NCI-H1436 (cell line): ENCODE data around the gene GSTM4.

ENCODE experiments used
- DNase-seq: peaks from one replicate; lab custom pipeline; 2025; lab: John Stamatoyannopoulos, UW

Gene GSTM4

GRCh38 chr1:109655615-109656519 lies at the start of gene GSTM4:
GSTM4 (plus strand) TSS chr1:109656099; CDS start chr1:109656390, 291 bp downstream.
- DNase-seq: peak; percentile 73

- DNase-seq: no peak
Measured at GRCh38 chr1:109609881-109610280, 46.0 kb upstream of the GSTM4 start.

GRCh38 chr1:109610609-109611307 lies 45.1 kb upstream of the GSTM4 start:
- DNase-seq: no peak

DNA sequence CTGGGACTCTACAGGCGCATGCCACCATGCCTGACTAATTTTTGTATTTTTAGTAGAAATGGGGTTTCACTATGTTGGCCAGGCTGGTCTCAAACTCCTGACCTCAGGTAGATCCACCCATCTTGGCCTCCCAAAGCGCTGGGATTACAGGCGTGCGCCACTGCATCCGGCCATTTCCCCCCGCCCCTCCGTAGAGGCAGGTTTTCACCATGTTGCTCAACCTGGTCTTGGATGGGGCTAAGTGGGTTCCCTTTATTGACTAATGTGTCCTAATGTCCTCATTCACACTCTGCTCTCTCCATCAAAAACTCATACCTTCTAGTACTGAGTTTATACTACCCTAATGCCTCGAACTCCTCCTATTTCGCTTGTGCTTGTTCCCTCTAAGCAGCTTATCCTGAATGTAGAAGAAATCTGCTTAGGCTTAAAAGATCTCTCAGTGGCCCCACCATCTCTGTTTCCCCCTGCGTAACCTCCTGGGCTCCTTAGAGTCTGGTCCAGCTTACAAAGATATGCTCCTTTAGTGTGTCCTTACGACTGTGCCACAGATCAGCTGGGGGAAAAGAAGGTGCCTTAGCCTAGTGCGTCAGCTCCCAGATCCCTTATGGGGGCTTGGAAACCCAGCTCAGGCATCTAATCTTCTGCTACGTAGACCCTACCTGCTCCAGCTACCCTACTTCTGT lies 44.5 kb upstream of the GSTM4 start:
- no peak for DNase-seq

- DNase-seq: no peak
Measured at GRCh38 chr1:109613361-109614147, 42.3 kb upstream of the GSTM4 start.

DNA sequence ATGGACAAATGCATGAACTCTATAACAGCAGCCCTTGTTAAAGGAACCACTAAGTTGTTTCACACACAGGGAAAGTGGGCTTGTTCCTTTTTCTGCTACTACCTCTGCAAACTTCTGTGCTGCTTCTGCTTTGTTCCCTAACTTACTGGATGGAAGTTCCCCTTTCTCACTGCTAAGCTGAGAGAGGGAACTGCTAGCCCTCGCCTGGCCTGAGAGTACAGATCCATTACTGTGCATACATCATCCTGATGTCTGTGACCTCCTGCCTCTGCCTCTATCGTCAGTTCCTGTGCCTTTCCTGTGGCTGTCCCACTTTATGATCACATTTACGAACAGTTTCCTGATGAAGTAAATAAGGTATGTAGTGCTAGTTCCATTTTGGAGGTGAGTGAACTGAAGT lies 40.0 kb upstream of the GSTM4 start:
- DNase-seq: no peak

DNA sequence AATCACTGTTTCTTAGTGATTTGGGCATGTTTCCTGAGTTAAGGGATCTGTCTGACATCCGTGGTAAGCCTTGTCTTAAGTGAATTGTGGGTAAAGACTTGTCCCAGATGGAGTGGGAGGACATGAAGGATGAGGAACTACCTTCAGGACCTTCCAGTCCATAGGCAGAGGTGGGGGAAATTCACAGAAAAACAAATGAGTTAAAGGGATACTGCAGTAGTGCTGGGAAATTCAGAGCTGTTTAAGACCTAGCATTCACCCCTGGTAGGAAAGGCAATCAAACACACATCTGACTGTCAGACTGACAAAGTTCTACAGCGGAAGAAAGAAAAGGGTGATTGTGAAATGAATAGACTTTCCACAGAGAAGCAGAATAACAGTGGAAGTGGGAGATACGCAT lies 39.5 kb upstream of the GSTM4 start:
- no peak for DNase-seq

GRCh38 chr1:109617291-109617801 lies 38.6 kb upstream of the GSTM4 start:
- no peak for DNase-seq

- DNase-seq: no peak
Measured at GRCh38 chr1:109618661-109619575, 37.0 kb upstream of the GSTM4 start.

DNA sequence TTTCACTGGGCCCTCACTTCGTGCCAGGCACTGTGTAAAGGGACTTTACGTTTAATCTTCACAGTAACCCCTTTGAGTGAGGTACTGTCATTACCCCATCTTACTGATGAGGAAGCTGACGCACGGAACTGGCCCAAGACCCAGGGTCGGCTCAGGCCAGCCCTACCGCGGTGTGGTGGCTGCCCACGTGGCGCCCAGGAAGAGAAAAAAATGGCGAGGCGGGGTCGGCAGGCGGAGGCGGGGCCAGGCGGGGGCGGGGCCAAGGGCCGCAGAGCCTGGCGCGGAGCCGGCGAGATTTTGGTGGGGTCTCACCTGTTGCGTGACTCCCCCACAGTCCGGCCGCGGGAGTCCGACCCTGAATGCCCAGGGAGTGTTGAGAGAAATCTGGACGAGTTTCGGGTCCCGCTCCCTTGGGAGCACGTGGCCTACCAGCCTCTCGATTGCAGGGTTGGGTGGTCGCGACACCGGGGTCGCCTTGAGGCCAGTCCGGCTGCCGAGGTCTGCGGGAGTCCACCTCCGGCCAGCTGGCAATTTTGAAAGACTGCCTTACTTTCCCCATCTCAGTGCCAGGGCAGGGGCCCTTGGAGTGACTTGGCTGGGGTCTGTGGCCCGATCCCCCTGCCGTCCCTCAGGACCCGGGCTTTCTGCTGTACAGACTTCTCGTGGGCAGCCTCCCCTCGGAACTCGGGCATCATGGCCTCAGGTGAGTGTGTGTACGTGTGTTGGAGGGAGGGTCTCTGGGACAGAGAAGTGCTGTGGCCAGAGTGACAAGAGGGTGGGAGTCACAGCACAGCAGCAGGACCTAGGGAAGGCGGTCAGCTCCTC lies 36.1 kb upstream of the GSTM4 start, which contains the start of the genes AMPD2 and GNAT2:
Gene AMPD2, plus strand, starts transcription at position 262 of the 825 bp plus-strand sequence. CDS start 1,339 bp downstream, outside the sequence.
Gene GNAT2, minus strand, starts transcription at position 41 of the 825 bp plus-strand sequence. CDS start 6,746 bp downstream, outside the sequence.
- peak; percentile 45 for DNase-seq

DNA sequence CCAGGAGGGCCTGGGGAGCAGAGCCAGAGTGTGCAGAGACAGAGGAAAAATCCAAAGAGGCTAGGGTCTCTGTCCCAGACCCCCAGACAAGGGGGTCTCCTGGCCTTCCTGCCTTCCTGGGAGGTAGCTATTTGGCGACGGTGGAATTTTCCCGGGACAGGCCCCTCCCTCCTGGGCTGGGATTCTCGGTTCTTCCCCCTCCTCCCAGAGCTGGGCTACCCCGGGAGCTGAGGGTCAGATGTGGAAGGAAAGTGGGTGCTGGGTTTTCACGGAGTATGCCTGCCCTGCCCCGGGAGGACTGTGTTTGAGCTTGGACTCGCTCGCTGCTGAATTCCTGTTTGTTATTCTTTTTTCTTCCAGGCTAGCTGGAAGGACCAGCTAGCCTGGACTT lies 35.5 kb upstream of the GSTM4 start:
- DNase-seq: no peak

GRCh38 chr1:109620841-109621286 lies 35.0 kb upstream of the GSTM4 start:
- peak; percentile 88 for DNase-seq

GRCh38 chr1:109621379-109622136 lies 34.3 kb upstream of the GSTM4 start:
- no peak for DNase-seq

DNA sequence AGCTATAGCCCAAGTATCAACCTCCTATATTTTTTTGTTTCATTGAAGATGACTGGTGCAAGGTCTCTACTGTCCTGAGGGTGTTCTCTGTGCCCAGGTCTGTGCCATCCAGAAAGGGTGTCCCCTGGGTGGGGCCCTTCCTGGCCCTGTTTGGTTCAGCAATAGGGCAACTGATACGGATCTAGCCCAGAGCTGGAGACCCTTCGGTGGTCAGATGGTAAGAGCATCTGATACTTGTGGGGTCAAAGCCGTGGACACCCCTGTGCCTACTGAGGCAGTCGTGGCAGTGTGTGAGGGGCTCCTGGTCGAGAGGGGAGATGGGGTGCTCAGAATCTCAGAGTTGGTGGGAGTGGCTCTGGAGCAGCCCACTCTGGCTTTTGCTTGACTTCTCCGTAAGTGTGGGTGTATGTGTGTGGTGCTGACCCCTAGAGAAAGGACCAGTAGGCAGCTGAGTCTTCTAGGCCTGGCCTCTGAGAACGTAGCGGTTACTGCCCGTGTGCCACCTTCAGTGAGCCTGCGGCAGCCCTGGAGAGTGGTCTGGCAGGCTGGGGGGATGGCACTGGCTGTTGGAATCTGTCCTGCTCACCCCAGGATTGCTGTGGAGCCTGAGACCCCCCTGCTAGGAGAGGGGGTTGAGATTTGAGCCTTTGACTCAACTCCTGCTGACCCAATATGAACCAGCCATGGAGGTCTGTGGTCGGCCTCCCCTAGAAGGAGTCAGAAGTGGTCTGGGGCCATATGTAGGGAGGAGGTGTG lies 33.6 kb upstream of the GSTM4 start:
- DNase-seq: no peak

- no peak for DNase-seq
Measured at GRCh38 chr1:109622895-109623294, 33.0 kb upstream of the GSTM4 start.

DNA sequence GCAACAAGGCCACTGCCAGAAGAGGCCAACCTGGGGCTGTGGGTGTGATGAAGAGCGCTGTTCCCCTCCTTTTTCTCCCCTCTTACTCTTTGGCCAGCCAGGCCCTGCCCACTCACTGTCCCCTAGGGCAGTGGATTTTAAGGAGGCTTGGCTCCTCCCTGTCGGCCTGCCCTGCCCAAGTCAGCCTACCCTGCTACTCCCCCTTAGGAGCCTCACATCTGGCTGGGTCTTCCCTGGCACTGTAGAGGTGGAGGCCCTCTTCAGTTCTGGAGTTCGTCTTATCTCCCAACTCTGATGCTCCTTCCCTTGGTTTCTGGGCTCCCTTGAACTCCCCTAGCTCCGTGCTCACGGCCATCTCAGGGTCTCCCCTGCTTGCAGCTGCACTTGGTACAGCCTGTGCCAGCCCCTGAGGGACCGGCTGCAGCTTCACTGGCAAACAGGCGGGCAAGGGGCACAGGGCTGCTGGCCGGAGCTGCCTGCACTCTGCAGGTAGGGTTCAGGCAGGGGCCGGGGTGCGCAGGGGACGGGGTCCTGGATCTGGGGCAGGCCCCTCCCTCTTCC lies 32.2 kb upstream of the GSTM4 start:
- peak; percentile 26 for DNase-seq
